ENCODE data around the gene UBR1.
"Not testable (repeated sequence)": the region's sequence is repeated elsewhere in the genome, so short reads cannot be mapped to it uniquely, and the experiment has no call there.

The UBR1 gene

DNA sequence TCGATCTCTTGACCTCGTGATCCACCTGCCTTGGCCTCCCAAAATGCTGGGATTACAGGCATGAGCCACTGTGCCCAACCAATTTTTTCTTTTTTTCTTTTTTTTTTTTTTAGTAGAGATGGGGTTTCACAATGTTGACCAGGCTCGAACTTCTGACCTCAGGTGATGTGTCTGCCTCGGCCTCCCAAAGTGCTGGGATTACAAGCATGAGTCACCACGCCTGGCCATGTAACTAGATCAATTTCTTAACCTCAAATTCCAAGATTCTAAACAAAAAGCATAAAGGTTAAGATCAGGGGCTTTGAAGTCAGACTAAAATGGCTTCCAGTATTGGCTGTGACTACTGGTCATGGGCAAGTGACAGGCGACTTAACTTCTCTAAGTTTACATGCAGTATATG, 126.7 kb downstream of the UBR1 start:
- not testable (repeated sequence) for DNase-seq (ENCODE audit: low read depth in 1 of 2, low spot score in 1 of 2)

DNA sequence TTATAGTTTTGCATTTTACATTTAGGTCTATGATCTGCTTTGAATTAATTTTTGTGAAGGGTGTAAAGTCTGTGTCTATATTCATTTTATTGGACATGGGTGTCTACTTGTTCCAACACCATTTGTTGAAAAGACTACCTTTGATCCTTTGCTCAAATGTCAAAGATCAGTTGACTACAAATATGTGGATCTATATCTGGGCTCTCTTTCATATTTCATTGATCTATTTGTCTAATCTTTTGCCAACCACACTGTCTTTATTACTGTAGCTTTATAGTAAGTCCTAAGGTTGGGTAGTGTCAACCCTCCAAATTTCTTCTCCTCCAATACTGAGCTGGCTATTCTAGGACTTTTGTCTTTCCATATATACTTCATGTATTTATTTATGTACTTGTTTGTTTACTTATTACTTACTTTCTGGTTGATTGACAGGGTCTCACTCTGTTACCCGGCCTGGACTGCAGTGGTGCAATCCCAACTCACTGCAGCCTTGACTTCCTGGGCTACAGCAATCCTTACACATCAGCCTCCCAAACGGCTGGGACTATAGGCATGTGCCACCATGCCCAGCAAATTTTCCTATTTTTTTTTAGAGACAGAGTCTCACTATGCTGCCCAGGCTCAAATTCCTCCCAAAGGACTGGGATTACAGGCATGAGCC, 131.5 kb downstream of the UBR1 start:
- DNase-seq (ENCODE audit: low read depth in 1 of 2, low spot score in 1 of 2), result no peak

DNA sequence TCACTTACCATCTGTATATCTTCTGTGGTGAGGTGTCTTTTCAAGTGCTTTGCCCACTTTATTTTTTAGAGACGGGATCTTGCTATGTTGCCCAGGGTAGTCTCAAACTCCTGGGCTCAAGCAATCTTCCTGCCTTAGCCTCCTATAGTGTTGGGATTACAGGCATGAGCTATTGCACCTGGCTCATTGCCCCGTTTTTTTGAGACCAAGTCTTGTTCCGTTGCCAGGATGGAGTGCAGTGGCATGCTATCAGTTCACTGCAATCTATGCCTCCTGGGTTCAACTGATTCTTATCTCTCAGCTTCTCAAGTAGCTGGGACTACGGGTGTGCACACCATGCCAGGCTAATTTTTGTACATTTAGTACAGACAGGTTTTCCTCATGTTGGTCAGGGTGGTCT, 132.7 kb downstream of the UBR1 start:
- no peak for DNase-seq (ENCODE audit: low read depth in 1 of 2, low spot score in 1 of 2)

DNA sequence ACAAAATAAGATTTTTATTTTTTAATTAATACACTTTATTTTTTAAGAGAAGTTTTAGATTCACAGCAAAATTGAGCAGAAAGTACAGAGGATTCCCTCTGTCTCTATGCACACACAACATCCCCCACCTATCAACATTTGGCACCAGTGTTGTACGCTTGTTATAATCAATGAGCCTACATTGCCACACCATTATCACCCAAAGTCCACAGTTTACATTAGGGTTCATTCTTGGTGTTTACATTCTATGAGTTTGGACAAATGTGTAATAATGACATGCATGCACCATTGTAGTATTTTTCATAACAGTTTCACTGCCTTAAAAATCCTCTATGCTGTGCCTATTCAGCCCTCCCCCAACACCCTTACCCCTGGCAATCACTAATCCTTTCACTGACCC, 134.0 kb downstream of the UBR1 start:
- no peak for DNase-seq (ENCODE audit: low read depth in 1 of 2, low spot score in 1 of 2)

DNA sequence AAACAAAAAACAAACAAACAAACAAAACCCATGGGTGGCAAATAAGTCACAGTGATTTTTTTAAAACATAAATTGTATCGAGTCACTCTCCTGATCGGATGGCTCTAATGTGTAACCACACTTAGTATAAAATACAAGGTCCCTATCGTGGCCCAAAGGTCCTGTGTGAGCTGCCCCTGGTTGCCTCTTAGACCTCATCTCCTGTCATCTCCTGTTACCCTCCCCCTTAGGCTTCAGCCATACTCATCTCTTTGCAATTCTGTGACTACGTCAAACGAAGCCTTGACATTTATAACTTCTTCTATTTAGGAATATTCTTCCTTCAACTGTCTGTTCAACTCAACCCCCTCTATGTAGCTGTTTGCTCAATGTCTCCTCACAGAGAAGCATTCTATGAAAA, 141.4 kb downstream of the UBR1 start:
- no peak for DNase-seq (ENCODE audit: low read depth in 1 of 2, low spot score in 1 of 2)

DNA sequence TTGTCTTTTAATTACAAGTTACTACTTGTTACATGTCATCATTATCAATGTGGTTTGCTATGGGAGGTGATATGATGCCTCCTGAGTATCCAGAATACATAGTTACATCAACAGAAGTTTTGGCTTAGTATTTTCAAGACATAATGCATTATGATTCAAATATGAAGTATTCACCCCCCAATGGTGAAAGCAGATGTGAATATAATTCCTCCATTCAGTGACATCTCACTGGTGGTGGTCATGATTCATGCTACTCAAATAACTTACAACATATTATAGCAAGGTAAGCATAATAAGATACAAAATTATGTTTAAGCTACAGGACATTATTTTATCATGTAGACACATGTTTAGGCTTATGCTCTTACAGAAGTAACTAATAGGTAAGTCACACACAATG, 150.3 kb downstream of the UBR1 start:
- DNase-seq (ENCODE audit: low read depth in 1 of 2, low spot score in 1 of 2), result no peak

DNA sequence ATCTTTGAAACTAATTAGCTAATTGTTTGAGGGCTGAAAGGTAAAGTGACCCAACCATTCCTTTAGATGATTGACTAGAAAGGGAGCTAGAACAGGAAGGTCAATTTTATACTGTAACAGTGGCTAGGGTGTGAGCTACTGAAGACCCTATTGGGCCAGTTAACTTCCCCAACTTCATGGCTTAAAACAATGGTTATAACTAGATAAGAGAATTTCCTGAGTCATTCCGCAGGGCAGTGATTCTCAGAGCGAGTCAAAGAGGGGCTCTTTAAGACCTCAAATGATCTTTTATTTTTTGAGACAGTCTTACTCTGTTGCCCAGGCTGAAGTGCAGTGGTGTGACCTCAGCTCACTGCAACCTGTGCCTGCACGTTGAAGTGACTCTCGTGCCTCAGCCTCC, 151.5 kb downstream of the UBR1 start:
- DNase-seq (ENCODE audit: low read depth in 1 of 2, low spot score in 1 of 2), result no peak

DNA sequence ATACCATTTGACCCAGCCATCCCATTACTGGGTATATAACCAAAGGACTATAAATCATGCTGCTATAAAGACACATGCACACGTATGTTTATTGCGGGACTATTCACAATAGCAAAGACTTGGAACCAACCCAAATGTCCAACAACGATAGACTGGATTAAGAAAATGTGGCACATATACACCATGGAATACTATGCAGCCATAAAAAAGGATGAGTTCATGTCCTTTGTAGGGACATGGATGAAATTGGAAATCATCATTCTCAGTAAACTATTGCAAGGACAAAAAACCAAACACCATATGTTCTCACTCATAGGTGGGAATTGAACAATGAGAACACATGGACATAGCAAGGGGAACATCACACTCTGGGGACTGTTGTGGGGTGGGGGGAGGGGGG, 156.9 kb downstream of the UBR1 start:
- not testable (repeated sequence) for DNase-seq (ENCODE audit: low read depth in 1 of 2, low spot score in 1 of 2)

DNA sequence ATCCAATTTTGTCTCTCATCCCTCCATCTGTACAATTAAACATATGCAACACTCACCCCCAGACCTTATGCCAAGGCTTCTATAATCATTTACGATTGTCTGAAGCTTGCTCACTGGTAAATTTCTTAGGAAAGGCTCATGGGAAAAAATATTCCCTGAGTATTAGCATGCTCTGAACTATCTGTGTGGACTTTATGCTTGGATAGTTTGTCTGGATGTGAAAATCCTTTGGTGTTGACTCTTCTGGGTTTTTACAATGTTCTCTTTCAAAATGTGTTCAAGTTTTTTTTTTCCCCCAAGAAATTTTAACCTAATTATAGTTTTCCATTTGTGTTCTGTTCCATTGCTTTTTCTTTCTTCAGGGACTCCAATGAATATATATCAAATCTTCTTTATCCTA, 165.3 kb downstream of the UBR1 start:
- no peak for DNase-seq (ENCODE audit: low read depth in 1 of 2, low spot score in 1 of 2)

DNA sequence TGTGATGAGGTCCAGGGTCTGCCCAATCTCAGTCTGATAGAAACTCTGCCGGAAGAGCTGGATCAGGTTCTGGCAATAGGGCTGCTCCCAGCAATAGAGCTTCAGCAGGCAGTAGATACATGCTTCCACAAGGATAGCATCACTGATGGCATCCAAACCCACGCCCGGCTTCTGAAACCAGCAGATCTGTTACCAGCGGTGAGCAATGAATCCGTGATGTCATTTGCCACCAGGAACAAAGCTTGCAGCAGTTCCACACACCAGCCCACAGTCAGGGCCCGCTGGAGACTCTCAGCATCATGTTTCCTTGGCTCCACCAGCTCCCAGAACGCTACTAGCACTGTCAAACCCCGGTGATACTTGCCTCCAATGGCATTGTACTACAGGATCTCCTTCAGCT, 166.0 kb downstream of the UBR1 start:
- no peak for DNase-seq (ENCODE audit: low read depth in 1 of 2, low spot score in 1 of 2)

DNA sequence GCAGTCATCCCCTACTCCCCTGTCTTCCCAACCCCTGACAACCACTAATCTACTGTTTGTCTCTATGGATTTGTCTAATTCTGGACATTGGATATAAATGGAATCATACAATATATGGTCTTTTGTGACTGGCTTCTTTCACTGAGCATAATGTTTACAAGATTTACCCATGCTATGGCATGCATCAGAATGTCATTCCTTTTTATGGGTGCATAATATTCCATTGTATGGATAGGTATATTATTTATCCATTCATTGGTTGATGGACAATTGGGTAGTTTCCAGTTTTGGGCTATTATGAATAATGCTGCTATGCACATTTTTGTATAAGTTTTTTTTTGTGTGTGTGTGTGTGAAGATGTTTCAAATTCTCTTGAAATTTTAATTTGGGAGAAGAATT, 168.7 kb downstream of the UBR1 start:
- DNase-seq (ENCODE audit: low read depth in 1 of 2, low spot score in 1 of 2), result no peak

DNA sequence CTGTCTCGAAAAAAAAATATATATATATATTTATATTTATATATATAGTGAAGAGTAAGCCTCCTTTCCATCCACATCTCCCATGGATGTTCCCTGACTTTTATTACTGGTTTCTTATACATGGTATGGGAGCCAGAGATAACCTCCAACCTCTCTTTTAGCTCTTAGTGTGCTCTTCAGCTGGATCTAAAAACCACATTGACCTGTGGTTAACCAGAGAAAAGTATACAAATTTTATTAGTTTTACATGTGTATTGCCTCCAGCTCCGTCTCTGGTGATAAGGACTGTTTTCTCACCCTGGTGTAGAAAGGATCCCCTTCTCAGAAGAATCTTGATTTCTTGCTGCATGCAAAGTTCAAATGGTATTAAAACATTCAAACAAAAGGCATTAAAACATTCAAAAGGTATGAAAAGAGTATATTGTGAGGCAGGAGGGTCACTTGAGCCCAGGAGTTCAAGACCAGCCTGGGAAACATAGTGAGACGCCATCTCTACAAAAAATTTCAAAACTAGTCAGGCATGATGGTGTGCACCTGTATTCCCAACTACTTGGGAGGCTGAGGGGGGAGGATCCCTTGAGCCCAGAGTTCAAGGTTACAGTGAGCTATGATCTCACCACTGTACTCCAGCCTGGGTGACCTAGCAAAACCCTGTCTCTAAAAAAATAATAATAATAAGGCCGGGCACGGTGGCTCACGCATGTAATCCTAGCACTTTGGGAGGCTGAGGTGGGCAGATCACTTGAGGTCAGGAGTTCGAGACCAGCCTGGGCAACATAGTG, 171.8 kb downstream of the UBR1 start:
- no peak for DNase-seq (ENCODE audit: low read depth in 1 of 2, low spot score in 1 of 2)

DNA sequence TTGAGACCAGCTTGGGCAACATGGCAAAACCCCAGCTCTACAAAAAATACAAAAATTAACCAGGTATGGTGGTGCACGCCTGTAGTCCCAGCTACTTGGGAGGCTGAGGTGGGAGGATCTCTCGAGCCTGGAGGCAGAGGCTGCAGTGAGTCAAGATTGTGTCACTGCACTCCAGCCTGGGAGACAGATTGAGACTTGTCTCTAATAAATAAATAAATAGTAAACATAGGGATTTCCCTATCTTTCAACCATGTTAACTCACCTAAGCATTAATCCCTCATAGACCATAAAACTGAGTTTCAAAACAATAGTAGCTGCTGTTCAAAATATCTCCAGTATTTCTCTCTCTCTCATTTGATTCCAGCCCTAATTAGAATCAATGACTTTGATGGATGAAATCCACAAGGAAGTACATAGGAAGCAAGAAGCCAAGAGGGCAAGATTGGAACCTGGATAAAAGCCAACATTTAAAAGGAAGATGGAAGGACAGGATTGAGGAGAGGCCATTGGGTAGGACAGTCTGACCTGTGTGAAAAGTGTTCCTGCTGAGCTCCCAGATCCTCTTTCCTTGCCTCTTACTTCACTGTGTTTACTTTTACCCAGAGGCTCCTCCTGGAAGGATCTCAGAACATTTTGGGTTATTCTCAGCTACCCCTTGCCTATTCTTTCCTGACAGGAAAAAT, 172.9 kb downstream of the UBR1 start:
- no peak for DNase-seq (ENCODE audit: low read depth in 1 of 2, low spot score in 1 of 2)

DNA sequence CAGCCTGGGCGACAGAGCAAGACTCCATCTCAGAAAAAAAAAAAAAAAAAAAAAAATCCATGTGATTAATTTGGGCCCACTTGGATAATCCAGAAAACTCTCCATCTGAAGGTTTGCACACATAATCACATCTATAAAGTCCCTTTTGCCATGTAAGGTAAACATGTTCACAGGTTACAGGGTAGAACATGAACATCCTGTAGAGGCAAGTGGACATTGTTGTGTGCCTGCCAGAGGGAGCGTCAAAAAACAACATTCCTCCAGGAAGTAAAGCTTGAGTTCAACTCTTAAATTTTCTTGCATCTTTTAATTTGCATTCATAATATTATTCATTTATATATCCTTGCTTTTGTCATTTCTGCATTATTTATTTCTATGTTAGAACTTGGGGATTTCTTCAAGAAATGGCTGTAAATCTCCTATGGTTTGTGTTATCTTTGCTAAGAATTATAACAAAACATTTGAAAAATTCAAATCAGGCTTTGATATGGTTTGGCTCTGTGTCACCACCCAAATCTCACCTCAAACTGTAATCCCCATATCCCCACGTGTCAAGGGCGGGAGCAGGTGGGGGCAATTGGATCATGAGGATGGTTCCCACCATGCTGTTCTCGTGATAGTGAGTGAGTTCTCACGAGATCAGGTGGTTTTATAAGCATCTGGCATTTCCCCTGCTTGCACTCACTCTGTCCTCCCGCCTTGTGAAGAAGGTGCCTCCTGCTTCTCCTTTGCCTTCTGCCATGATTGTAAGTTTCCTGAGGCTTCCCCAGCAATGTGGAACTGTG, 173.9 kb downstream of the UBR1 start:
- no peak for DNase-seq (ENCODE audit: low read depth in 1 of 2, low spot score in 1 of 2)

DNA sequence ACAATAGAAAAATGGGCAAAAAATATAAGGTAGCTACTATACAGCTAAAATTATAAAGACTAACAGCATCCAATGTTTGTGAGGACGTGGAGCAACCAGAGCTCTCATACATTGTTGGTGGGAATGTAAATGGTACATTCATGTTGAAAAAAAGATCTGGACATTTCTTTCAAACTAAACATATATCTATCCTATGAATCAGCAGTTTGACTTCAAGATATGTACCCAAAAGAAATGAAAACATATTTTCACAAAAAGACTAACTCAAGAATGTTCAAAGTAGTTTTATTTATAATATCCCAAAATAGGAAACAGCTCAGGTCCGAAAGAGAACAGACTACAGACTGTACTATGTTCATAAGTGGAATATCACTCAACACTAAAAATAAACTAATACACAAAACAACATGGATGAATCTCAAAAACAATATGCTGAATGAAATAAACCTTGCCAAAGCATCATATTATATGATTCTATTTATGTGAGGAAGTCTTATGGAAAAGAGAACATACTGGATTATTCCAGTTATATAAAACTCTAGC, 176.5 kb downstream of the UBR1 start:
- no peak for DNase-seq (ENCODE audit: low read depth in 1 of 2, low spot score in 1 of 2)

DNA sequence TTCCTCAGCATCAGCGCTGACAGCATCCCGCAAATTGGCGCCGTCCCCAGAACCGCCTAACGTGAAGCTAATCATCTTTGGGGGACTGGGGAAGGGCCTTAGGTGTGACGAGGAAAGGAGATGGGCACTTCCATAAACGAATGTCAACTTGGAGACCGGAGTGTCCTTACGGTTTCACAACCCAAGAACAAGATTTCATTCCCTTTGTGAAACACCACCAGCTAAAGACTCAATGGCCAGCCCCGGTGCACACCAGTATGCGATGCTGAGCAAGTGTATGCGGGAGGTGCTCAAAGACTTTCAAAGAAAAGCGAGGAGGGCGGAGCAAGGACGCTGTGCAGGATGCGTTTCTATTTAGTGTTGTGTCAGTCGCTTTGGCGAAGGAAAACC, 184.5 kb downstream of the UBR1 start:
- DNase-seq (ENCODE audit: low read depth in 1 of 2, low spot score in 1 of 2), result peak; percentile 5 to 15

DNA sequence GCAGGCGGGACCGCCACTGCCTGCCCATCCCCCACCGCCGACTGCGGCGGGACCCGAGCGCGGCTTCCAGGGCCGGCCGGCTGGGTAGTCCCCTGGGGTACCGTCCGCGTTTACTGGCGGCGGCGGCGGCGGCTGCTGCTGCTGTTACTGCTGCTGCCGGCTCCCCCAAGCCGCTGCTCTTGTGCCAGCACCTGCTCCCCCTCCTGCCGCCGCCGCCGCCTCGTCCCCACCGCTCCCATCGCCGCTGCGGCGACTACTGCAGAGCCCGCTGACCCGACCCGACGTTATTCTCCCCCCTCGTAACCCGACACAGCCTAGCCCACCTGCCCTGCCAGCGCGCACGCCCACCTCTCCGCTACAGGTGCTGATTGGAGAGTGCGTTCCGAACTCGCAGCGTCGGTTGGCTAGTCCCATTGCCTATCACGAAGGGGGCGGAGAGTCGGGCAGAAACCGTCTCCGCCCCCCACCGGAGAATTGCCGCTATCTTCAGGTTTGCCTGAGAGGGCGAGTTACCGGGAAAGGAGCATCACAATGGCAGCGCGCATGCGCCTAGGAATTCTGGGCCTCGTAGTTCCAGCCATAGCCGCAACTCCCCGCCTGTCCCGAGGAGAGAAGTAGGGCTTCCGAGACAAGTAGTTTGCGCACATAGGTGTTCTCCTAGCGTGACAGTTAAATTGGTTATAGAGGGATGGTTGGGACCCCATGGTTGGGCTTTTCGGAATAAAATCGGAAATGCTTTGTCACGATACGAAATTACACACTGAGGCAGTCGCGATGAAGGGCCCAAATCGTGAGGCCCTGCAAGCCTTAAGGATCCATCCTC, 185.1 kb downstream of the UBR1 start, which contains the start of gene TTBK2:
TSS of gene TTBK2 (minus strand) at position 260 of the 823 bp plus-strand sequence. CDS start 42,161 bp downstream, outside the sequence.
- peak; percentile 94 to 96 for DNase-seq (ENCODE audit: low read depth in 1 of 2, low spot score in 1 of 2)

DNA sequence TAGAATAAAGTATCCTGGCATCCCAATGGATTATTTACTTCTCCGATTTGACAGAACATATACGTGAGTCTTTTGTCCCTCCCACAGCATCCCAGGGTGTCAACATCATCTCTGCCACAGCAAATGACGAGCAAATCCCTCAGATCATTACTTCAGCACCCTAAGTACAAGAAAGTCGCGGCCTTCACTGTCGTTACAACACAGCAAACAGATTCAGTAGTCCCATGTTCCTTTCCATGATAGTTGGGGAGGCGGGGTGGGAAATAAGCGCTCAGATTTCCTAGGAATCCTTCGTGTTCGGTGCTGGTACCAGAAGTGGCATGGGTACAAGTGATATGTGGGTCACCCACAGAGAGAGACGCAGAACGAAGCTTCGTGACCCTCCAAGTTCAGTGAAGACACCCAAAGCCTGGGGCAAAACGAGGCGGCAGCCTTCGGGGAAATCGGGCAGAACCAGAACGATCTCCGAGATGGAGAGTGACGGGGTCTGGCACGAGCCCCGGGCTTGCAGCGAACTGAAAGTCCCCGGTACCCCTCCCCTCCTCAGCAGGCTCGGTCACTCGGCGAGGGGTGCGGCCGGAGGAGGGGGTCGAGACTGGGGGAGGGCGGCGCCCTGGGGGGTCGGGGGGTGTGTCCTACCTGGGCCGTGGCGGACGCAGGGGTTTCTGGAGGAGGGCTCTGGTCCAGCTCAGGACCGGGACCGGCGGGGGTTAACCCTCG, 185.9 kb downstream of the UBR1 start:
- peak; percentile 4 to 15 for DNase-seq (ENCODE audit: low read depth in 1 of 2, low spot score in 1 of 2)

DNA sequence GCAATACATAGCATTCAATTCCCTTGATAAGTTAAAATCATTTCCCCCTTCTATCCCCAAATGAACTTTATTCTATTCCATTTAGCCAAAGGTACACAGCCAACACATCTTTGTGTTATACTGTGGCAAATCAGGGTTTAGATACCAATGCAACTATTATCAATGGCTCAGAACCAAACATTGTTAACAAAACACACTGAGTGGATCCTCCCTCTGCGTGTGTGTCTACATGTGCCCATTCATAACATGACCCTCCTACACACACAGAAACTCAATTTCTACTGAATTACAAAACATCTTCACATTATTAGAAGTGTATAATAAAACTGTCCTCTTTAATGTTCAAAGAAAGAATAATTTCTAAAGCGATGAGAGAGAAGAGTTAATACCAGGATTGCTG, 186.5 kb downstream of the UBR1 start:
- DNase-seq (ENCODE audit: low read depth in 1 of 2, low spot score in 1 of 2), result no peak

DNA sequence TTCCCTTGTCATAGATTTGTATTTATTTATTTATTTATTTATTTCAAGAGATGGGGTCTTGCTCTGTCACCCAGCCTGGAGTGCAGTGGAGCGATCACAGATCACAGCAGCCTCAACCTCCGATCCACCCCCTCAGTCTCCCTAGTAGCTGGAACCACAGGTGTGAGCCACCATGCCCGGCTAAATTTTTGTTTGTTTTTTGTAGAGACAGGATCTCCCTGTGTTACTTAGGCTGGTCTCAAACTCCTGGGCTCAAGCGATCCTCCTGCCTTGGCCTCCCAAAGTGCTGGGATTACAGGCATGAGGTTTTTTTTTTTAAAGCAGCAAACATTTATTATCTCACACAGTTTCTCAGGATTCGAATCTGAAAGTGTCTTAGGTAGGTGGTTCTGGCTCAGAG, 187.8 kb downstream of the UBR1 start:
- DNase-seq (ENCODE audit: low read depth in 1 of 2, low spot score in 1 of 2), result no peak
